ENCODE data around the gene NEDD9. TPM values are rescaled to one million over a fixed set of nuclear protein-coding genes. Genes with fewer than 3 reads are reported as not detected.

NEDD9 gene
- total and polyA plus RNA-seq, 2 of the 13 experiments (the other 11 are each of a cell fraction or from before 2014, with no cell fraction given): 27.1 to 389 TPM

DNA sequence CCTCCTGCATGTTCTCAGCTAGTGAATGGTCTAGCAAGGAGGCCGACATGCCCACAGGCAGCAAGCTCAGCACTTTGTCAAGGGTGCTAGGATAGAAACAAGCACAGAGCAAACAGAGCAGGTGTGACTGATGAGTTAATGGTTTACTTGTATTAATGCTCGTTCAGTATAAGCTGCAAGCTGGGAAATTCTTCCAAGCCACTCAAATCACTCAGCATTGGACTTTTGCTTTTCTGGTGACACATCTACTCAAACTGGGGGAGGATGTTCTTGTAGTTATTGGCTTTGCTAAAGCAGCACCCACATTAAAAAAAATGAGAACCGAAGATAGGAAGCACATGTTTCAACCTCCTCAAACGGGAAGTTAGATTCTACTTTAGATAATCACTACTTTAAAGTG, 43.1 kb upstream of the NEDD9 start (continued):
- TF ChIP-seq, protein P1, sequence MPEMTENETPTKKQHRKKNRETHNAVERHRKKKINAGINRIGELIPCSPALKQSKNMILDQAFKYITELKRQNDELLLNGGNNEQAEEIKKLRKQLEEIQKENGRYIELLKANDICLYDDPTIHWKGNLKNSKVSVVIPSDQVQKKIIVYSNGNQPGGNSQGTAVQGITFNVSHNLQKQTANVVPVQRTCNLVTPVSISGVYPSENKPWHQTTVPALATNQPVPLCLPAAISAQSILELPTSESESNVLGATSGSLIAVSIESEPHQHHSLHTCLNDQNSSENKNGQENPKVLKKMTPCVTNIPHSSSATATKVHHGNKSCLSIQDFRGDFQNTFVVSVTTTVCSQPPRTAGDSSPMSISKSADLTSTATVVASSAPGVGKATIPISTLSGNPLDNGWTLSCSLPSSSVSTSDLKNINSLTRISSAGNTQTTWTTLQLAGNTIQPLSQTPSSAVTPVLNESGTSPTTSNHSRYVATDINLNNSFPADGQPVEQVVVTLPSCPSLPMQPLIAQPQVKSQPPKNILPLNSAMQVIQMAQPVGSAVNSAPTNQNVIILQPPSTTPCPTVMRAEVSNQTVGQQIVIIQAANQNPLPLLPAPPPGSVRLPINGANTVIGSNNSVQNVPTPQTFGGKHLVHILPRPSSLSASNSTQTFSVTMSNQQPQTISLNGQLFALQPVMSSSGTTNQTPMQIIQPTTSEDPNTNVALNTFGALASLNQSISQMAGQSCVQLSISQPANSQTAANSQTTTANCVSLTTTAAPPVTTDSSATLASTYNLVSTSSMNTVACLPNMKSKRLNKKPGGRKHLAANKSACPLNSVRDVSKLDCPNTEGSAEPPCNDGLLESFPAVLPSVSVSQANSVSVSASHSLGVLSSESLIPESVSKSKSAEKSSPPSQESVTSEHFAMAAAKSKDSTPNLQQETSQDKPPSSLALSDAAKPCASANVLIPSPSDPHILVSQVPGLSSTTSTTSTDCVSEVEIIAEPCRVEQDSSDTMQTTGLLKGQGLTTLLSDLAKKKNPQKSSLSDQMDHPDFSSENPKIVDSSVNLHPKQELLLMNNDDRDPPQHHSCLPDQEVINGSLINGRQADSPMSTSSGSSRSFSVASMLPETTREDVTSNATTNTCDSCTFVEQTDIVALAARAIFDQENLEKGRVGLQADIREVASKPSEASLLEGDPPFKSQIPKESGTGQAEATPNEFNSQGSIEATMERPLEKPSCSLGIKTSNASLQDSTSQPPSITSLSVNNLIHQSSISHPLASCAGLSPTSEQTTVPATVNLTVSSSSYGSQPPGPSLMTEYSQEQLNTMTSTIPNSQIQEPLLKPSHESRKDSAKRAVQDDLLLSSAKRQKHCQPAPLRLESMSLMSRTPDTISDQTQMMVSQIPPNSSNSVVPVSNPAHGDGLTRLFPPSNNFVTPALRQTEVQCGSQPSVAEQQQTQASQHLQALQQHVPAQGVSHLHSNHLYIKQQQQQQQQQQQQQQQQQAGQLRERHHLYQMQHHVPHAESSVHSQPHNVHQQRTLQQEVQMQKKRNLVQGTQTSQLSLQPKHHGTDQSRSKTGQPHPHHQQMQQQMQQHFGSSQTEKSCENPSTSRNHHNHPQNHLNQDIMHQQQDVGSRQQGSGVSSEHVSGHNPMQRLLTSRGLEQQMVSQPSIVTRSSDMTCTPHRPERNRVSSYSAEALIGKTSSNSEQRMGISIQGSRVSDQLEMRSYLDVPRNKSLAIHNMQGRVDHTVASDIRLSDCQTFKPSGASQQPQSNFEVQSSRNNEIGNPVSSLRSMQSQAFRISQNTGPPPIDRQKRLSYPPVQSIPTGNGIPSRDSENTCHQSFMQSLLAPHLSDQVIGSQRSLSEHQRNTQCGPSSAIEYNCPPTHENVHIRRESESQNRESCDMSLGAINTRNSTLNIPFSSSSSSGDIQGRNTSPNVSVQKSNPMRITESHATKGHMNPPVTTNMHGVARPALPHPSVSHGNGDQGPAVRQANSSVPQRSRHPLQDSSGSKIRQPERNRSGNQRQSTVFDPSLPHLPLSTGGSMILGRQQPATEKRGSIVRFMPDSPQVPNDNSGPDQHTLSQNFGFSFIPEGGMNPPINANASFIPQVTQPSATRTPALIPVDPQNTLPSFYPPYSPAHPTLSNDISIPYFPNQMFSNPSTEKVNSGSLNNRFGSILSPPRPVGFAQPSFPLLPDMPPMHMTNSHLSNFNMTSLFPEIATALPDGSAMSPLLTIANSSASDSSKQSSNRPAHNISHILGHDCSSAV (CRISPR knock-in tag; IDR thresholded peaks at IDR 0.05; ENCODE audit: borderline replicate concordance): no peak
- TF ChIP-seq ATF1 (CRISPR knock-in tag; IDR thresholded peaks at IDR 0.05): 0 out of 2 replicates have a peak, but pooled peaks have one; percentile 12
- no peak for TF ChIP-seq TOPORS (CRISPR knock-in tag; IDR thresholded peaks at IDR 0.05)
- TF ChIP-seq TBX3 (IDR thresholded peaks at IDR 0.05; ENCODE audit: borderline replicate concordance): peak; percentile 96
- TF ChIP-seq ZSCAN9 (CRISPR knock-in tag; IDR thresholded peaks at IDR 0.05; ENCODE audit: borderline replicate concordance): peak; percentile 63; the same call in 1 of the 2 replicates
- TF ChIP-seq KDM5A (IDR thresholded peaks at IDR 0.05; ENCODE audit: borderline replicate concordance, low read length): no peak
- TF ChIP-seq ONECUT2 (CRISPR knock-in tag; IDR thresholded peaks at IDR 0.05): no peak
- no peak for TF ChIP-seq PHB2 (IDR thresholded peaks at IDR 0.05; ENCODE audit: partially characterized antibody)
- no peak for TF ChIP-seq ZEB1 (IDR thresholded peaks at IDR 0.05; ENCODE audit: insufficient replicate concordance, low read depth)
- TF ChIP-seq, protein P2, sequence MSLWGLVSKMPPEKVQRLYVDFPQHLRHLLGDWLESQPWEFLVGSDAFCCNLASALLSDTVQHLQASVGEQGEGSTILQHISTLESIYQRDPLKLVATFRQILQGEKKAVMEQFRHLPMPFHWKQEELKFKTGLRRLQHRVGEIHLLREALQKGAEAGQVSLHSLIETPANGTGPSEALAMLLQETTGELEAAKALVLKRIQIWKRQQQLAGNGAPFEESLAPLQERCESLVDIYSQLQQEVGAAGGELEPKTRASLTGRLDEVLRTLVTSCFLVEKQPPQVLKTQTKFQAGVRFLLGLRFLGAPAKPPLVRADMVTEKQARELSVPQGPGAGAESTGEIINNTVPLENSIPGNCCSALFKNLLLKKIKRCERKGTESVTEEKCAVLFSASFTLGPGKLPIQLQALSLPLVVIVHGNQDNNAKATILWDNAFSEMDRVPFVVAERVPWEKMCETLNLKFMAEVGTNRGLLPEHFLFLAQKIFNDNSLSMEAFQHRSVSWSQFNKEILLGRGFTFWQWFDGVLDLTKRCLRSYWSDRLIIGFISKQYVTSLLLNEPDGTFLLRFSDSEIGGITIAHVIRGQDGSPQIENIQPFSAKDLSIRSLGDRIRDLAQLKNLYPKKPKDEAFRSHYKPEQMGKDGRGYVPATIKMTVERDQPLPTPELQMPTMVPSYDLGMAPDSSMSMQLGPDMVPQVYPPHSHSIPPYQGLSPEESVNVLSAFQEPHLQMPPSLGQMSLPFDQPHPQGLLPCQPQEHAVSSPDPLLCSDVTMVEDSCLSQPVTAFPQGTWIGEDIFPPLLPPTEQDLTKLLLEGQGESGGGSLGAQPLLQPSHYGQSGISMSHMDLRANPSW (CRISPR knock-in tag; IDR thresholded peaks at IDR 0.05; ENCODE audit: borderline replicate concordance): peak; percentile 67; the same call in 1 of the 2 replicates
- no peak for TF ChIP-seq ZNF280D (CRISPR knock-in tag; IDR thresholded peaks at IDR 0.05)
- TF ChIP-seq HNRNPK (IDR thresholded peaks at IDR 0.05; ENCODE audit: low read depth, low read length, poor library complexity, severe bottlenecking): no peak

All from HepG2 (cell line).